Activated CD4-positive, alpha-beta T cell treated with anti-CD3 and anti-CD28 coated beads, Interleukin-2, Interleukin-4, amounts not matched to agents 100 ng/mL and 50 ng/mL, durations not matched to agents 16 hours and 8 hours (primary cell): Measurements from ENCODE around the gene KRCC1.
"Not testable (repeated sequence)": the region's sequence is repeated elsewhere in the genome, so short reads cannot be mapped to it uniquely, and the experiment has no call there.

ENCODE experiments used
- DNase-seq: peaks from one replicate; pipeline ENCODE4 v3.0.0-alpha.2; 2020; ENCODE audit warnings: low spot score

Gene KRCC1

DNA sequence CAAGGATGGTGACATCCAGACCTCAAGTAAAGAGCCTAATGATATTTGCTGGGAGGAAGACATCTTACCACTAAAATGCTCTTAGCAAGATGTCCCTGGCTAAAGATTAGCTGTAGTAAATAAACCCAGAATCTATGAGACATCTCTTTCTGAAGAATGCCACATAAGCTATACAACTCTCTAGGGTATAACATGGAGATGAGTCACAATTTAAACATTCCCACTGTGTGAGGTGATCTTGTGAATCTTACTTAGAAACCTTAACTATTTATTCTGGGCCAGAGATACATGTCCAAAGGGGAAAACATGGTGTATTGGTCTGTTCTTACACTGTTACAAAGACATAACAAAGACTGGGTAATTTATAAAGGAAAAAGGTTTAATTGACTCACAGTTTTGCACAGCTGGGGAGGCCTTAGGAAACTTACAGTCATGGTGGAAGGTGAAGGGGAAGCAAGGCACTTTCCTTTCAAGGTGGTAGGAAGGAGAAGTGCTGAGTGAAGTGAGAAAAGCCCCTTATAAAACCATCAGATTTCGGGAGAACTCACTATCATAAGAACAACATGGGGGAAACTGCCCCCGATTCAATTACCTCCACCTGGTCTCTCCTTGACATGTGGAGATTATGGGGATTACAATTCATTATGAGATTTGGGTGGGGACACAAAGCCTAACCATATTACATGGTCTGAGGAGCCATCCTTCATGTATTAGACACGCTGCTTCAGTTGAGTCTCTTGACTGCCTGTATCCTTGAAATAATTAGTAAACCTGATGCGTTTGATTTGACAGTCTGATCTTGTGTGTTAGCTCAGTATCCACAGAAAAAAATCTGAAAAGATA lies 17.1 kb downstream of the KRCC1 start:
- no peak for DNase-seq

GRCh38 chr2:88036606-88037005 lies 19.0 kb downstream of the KRCC1 start:
- no peak for DNase-seq

DNA sequence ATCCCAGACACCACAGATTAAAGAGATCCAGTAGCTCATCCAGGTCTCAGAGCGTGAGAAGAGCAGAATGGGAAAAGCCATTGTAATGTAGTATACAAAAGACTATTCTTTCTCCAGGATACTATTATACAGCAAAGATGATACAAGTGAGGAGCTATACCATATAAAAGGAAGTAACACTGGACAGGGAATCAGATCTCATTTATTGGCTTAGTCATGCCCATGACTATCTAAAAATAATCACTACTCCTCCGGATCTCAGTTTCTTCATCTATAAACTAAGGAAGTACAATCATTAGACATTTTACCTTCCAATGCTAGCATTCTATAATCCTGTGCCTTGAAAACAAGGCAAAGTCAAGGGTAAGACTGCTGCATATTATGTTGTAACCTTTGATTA lies 19.4 kb downstream of the KRCC1 start:
- no peak for DNase-seq

DNA sequence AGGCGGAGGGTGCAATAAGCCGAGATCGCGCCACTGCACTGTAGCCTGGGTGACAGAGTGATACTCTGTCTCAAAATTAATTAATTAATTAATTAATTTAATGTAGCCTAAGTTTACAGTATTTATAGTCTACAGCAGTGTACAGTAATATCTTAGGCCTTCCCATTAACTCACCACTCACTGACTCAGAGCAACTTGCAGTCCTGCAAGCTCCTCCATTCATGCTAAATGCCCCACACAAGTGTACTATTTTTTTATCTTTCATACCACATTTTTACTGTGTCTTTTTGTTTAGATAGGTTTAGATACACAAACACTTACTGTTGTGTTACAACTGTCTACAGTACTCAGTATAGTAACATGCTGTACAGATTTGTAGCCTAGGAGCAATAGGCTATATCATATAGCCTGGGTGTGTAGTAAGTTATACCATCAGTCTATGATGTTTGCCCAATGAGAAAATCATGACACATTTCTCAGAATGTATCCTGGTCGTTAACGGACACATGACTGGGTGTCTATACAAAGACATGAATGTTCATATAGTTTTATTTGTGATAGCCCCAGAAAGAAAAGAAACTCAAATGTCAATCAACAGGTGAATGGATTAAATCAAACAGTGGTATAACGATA lies 23.4 kb downstream of the KRCC1 start:
- DNase-seq, result no peak

- DNase-seq, result no peak
Observed at GRCh38 chr2:88028931-88029330, 26.7 kb downstream of the KRCC1 start.

DNA sequence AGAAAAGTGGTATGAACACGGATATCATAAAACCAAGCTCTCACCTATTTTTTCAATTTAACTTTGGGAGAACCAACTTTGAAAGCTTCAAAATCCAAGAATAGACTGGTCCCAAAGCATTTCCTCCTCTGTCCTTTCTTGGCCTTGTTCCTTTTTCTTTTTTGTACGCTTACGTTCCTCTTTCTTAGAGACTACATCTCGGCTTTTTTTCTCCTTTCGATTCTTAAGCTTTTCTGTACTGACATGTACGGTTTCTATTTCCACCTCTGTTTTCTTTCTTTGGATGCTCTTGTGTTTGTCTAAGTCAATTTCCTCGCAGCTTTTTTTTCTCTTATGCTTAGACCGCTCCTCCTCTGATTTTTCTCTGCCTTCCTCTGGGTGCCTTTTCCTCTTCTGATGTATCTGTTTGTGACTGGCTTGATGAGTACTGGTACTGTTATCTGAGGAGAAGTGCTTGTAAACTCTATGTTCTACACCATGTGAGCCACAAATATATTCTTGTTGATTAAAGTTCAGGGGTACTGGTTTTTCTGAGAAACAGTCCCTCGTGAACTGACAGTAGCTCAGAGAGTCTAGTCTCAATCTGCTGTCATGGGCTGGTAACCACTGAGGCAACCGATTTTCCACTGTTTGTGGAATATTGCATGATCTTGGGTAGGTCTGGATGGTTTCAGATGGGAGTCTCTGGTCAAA lies 27.7 kb downstream of the KRCC1 start:
- no peak for DNase-seq

GRCh38 chr2:88024509-88024908 lies 31.1 kb downstream of the KRCC1 start:
- no peak for DNase-seq

- DNase-seq, result no peak
Observed at GRCh38 chr2:88022669-88022921, 33.0 kb downstream of the KRCC1 start.

- no peak for DNase-seq
Observed at GRCh38 chr2:88019985-88020384, 35.6 kb downstream of the KRCC1 start.

GRCh38 chr2:88018909-88019308 lies 36.7 kb downstream of the KRCC1 start:
- no peak for DNase-seq

DNA sequence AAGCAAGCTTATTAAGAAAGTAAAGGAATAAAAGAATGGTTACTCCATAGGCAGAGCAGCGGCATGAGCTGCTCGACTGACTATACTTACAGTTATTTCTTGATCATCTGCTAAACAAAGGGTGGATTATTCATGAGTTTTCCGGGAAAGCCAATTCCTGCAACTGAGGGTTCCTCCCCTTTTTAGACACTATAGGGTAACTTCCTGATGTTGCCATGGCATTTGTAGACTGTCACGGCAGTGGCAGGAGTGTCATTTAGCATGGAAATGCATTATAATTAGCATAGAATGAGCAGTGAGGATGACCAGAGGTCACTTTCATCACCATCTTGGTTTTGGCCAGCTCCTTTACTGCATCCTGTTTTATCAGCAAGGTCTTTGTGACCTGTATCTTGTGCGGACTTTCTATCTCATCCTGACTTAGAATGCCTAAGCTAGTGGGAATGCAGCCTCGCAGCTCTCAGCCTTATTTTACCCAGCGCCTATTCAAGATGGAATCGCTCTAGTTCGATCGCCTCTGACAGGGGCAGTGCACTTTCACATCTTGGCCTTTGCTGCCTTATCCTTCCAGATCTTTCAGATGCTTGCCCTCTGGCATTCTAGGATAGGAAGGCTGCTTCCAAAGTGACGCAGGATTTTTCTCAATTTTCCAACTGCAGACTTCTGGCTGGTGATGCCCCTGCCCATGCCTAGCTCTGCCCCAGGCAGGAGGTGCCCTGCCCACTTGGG lies 37.3 kb downstream of the KRCC1 start:
- not testable (repeated sequence) for DNase-seq

DNA sequence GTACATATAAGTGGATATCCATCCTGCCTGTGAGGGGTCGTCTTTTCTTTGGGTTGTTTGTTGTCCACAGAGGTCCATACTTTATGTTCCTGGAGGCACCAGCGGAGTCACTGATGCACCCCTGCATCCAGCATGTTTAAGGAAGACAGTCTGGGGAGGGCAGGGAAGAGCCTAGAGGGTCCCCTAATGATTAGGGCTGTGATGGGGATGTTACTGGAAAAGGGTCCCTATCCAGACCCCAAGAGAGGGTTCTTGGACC lies 37.9 kb downstream of the KRCC1 start:
- DNase-seq, result not testable (repeated sequence)

DNA sequence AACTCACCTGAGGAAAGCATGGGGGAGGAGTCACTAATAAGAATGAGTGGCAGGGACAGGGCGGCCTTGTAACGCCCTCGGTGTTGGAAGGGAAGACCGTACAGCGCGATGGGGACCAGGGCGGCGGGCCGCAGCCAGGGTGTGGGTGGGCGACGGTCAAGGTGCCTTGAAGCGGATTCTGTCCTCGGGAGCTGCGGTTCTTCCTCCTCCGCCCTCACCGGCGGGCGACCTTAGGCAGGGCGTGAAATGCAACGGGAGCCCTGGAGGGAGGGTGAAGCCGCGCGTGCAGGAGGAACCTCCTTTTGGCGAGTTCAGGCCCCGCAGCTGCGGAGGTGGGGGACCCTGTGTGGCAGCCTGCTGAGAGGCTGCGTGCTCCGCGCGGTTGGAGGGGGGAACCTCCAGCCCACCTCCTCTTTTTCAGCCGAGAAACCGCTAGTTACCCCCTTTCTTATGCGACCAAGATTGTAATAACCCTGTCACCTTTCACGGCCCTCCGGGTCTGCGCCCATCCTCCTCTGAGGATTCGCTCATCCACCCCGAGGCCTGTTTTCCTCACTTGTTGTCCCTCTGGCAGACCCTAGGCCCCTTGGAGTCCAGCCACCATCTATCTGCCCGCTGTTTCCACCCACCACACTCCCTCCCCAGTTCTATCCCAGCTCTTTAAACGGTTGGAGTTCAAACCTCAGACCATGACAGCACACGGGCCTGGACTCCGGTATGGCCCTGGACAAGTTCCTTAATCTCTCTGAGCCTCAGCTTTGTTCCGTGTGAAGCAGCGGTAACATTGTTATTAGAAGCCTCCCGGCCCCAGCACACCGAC lies 38.4 kb downstream of the KRCC1 start:
- DNase-seq, result peak; percentile 46

DNA sequence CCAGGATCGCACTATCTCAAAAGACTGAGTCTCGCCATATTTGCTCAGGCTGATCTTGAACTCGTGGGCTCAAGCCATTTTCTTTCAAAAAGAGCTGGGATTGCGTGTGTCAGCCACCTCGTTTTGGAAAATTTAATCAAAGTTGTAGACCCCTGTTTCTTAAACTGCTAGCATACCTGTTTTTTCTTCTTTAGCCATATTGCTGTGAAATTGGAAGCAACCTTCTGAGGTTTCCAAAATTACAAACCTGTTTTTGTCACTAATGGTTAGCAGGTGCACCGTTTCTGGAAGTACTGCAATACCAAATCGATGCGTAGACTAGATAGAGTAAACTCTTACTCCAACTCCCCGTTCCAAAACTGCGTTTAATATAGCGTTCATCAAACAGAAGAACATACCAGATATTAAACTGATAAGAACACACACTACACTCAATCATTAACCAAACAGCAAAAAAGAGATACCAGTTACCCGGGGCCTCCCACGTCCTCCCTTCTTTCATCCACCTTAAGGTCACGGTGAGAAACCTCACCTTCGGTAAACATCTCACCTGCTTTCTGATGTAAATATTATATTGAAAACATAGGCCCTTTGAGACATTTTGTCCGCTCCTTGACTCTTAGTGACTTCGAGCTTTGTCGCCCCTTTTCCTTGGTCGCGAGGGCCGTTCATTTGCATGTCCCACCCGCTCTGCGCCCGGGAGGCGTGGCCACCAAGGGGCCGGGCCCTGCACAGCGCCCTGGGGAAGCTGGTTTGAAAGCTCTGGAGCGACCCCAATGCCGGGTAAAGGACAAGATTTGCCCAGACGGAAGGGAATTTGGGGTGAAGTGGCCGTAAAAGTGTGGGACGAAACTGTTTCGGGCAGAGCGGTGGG lies 39.3 kb downstream of the KRCC1 start, which contains the start of gene RNU2-63P:
TSS of gene RNU2-63P (minus strand) at position 462 of the 874 bp plus-strand sequence.
- peak; percentile 78 for DNase-seq

DNA sequence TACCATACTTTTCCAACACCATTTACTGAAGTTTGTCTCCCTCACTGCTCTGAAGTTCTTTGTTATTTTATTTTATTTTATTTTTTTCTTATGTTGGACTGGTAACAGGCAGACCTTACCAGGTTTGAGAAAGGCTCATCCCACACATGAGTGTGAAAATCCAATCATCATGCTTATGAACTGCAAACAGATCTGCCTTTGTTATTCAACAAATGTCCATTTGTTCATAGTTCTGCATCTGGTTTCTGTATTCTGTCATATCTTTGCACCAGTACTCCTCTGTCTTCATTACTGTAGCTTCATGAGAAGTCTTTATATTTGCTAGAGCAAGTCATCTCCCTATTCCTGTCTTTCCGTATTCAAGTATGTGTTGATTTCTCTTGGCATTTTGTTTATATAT lies 44.6 kb downstream of the KRCC1 start:
- no peak for DNase-seq

DNA sequence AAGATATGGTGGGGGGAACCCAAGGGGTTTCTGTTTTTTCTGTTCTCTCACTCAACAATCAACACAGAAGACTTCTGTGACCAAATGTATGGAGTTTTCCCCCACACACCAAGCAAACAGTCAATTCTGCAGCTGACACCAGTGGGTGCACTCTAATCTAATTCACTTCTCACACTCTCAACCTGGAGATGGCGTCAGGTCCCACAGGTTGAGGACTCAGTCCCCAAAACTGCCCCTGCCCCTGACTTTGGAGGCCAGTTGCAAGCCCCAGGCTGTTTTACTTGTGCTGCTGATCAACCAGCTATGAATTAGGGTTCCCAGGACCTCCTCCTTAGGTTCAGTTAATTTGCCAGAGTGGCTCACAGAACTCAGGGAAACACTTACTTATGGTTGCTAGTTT lies 45.4 kb downstream of the KRCC1 start:
- DNase-seq, result no peak

- DNase-seq, result no peak
Observed at GRCh38 chr2:88006912-88007439, 48.6 kb downstream of the KRCC1 start.

GRCh38 chr2:88005776-88006175 lies 49.8 kb downstream of the KRCC1 start:
- DNase-seq, result no peak

GRCh38 chr2:88003074-88003755 lies 52.4 kb downstream of the KRCC1 start:
- DNase-seq, result no peak

DNA sequence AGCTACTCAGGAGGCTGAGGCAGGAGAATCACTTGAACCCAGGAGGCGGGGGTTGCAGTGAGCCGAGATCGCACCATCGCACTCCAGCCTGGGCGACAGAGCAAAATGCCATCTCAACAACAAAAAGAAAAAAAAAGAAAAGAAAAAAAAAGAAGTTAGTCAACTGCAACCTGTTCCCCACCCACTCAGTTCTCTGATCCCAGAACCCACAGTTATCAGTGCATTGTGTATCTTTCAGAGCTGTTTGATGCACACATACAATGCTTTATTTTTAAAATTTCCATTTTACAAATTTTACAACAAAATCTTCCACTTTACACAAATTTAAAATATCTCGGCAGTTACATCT lies 53.2 kb downstream of the KRCC1 start:
- no peak for DNase-seq
